ENCODE measurements around the gene IPO9.

DNA sequence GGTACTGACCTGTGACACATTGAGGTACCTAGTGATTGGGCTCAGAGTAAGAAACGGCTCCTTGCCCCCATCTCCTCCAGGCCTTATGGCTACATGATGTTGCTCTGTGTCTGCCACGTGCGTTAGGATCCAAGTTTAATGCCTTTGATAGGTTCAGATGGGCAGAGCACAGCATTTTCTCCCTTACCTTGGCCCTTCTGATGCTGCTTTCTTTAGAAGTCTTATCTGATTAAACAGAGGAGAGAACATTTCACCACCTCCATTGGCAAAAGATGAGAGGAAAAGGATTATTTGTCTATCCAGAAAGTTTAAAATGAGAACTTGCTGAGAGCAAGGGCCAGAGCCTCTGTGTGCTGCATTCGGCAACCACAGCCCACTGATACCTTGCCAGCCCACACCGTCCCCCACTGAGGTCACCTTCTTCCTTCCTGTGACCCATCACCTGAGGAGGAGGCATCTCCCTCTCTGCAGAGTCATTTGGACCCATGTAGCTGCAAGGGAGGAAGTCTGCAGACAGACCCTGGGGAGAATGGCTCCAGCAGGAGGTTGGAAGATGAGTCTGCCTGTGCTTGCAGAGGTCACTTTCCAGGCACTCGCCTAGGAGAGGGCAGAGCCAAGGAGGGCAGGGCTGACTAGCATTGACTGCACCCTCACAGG is 76.4 kb downstream of the IPO9 start:
- TF ChIP-seq POLR2A (IDR thresholded peaks at IDR 0.05; ENCODE audit: low read depth, low read length) (no peak), MYB (IDR thresholded peaks at IDR 0.05; ENCODE audit: borderline replicate concordance, low read depth, low read length) (no peak), TCF7 (IDR thresholded peaks at IDR 0.05; ENCODE audit: borderline replicate concordance) (no peak), RB1 (IDR thresholded peaks at IDR 0.05; ENCODE audit: borderline replicate concordance) (no peak), ZNF622 (IDR thresholded peaks at IDR 0.05) (no peak), ZNF24 (IDR thresholded peaks at IDR 0.05) (no peak), MYC (IDR thresholded peaks at IDR 0.05; ENCODE audit: insufficient read depth, insufficient read length, insufficient replicate concordance, low read length, severe bottlenecking) (no peak), RAD51 (IDR thresholded peaks at IDR 0.05) (no peak), NFYB (IDR thresholded peaks at IDR 0.05; ENCODE audit: insufficient read depth, low read depth, low read length) (no peak), SMC3 (IDR thresholded peaks at IDR 0.05; ENCODE audit: borderline replicate concordance, low read length) (no peak)
- TF ChIP-seq, protein P1, sequence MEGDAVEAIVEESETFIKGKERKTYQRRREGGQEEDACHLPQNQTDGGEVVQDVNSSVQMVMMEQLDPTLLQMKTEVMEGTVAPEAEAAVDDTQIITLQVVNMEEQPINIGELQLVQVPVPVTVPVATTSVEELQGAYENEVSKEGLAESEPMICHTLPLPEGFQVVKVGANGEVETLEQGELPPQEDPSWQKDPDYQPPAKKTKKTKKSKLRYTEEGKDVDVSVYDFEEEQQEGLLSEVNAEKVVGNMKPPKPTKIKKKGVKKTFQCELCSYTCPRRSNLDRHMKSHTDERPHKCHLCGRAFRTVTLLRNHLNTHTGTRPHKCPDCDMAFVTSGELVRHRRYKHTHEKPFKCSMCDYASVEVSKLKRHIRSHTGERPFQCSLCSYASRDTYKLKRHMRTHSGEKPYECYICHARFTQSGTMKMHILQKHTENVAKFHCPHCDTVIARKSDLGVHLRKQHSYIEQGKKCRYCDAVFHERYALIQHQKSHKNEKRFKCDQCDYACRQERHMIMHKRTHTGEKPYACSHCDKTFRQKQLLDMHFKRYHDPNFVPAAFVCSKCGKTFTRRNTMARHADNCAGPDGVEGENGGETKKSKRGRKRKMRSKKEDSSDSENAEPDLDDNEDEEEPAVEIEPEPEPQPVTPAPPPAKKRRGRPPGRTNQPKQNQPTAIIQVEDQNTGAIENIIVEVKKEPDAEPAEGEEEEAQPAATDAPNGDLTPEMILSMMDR (IDR thresholded peaks at IDR 0.05 in 2 of 3, conservative IDR thresholded peaks at IDR 0.05 in 1 of 3; ENCODE audit: control insufficient read depth in 2 of 3, extremely low read depth in 1 of 3, insufficient read depth in 1 of 3, low read depth in 3 of 3, low read length in 3 of 3): no peak
- TF ChIP-seq, protein P2, sequence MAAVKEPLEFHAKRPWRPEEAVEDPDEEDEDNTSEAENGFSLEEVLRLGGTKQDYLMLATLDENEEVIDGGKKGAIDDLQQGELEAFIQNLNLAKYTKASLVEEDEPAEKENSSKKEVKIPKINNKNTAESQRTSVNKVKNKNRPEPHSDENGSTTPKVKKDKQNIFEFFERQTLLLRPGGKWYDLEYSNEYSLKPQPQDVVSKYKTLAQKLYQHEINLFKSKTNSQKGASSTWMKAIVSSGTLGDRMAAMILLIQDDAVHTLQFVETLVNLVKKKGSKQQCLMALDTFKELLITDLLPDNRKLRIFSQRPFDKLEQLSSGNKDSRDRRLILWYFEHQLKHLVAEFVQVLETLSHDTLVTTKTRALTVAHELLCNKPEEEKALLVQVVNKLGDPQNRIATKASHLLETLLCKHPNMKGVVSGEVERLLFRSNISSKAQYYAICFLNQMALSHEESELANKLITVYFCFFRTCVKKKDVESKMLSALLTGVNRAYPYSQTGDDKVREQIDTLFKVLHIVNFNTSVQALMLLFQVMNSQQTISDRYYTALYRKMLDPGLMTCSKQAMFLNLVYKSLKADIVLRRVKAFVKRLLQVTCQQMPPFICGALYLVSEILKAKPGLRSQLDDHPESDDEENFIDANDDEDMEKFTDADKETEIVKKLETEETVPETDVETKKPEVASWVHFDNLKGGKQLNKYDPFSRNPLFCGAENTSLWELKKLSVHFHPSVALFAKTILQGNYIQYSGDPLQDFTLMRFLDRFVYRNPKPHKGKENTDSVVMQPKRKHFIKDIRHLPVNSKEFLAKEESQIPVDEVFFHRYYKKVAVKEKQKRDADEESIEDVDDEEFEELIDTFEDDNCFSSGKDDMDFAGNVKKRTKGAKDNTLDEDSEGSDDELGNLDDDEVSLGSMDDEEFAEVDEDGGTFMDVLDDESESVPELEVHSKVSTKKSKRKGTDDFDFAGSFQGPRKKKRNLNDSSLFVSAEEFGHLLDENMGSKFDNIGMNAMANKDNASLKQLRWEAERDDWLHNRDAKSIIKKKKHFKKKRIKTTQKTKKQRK (IDR thresholded peaks at IDR 0.05; ENCODE audit: low read depth, low read length): no peak

Measured in GM12878 (cell line).